Stimulated activated CD4-positive, alpha-beta T cell treated with anti-CD3 and anti-CD28 coated beads, Interleukin-2, amount 100 ng/mL, for 48 hours (primary cell): ENCODE measurements around the gene PJA1.

Source experiments
- DNase-seq, 2 donors: peaks; one replicate each; pipeline ENCODE4 v3.0.0-alpha.2; 2020

PJA1 gene

GRCh38 chrX:69165087-69165651 lies at the start of gene PJA1:
Gene PJA1, minus strand, starts transcription at chrX:69165453. Its CDS starts 2,380 bp downstream, at chrX:69163073.
- DNase-seq, result peak; percentile 36 to 54

GRCh38 chrX:69214463-69214862 lies 49.2 kb upstream of the PJA1 start:
- DNase-seq, result no peak

- no peak for DNase-seq
Observed at GRCh38 chrX:69211701-69212100, 46.4 kb upstream of the PJA1 start.

DNA sequence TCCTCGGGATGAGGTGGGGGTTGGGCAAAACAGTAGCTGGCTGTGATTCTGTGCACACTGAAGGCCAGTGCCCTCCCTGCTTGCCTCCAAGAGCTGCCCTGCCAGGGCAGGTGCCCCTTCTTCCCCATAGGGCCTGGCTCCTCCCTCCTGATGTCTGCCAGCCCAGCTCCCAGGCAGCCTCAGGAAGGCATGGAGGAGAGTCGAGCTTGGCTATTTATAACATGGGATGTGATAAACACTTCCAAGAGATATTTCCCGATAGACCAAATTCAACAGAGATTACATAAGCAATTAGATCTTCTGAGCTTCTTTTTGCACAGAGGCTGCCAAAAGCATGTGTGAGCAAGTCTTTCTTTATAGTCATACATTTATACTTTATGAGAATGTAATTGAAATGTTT lies 45.3 kb upstream of the PJA1 start:
- no peak for DNase-seq

- no peak for DNase-seq
Observed at GRCh38 chrX:69207216-69207615, 42.0 kb upstream of the PJA1 start.

DNA sequence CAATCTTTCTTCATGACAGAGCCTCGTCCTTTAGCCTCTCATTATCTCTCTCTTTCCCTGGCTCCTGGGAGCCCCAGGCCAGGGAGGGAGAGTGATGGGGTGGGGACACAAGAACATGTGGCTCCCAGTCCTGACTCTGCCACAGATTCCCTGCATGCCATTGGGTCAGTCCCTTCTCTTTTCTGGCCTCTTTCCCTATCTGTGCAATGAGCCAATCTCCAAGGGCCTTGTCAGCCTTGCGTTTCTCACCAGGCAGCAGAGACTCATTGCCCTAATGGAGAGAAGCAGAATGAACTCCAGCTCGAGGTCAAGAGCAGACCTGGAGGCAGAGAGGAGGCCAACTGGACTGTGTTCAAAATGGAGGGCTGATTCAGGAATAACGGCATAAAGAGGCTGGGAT lies 38.4 kb upstream of the PJA1 start:
- DNase-seq, result no peak

DNA sequence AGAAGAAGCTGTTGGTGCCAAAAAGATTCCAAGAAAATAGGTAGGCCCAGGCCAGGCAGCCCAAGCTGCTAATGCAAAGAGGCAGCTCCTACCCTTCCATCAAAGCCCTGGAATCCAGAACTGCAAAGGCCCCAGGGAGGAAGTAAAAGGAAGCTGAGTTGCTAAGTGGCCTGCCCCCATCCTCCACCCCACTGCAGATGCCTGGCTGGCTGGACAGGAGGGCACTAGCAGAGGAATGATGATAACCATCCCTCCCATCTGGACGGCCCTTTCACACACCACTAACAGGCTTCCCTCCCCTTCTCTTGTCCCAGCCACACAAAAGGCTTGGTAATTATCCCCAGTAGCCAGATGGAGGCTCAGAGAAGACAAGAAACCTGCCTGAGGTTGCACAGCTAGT lies 32.4 kb upstream of the PJA1 start:
- DNase-seq, result no peak

GRCh38 chrX:69196666-69197065 lies 31.4 kb upstream of the PJA1 start:
- DNase-seq, result no peak

DNA sequence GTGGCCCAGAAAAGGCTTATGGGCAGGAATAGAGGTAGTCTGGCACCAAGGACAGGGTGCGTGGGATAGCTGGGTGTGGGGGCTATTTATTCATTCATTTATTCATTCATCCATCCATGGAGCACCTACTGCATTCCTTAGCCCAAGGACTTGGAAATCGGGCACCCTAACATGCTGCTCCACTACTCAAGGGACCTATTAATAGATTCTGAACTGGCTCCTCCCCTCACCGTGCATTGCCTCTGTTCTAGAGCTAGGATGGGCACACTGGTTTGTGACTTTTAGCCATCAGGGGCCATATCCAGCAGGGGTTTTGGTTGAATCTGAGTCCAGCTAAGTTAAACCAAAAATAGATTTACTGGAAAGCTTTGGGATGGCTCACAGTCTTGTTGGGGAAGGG lies 30.6 kb upstream of the PJA1 start:
- DNase-seq, result no peak

DNA sequence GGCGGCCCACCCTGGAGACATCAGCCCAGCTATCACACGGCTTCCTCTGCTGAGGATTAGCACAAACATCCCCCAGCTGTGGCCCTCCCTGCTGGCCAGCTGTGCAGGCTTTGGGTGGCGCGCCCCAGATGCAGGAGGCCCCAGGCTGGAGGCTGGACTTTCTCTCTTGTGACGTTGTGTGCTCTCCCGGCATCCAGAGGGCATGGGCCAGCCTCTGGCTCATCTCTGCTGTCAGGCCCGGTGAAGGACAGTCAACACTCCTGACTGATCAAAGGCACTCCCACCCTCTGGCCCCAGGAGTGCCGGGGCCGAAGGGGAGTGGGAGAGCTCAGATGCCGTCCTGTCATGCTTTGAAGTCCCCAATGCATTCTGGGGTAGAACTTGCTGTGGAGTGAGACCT lies 29.9 kb upstream of the PJA1 start:
- no peak for DNase-seq

DNA sequence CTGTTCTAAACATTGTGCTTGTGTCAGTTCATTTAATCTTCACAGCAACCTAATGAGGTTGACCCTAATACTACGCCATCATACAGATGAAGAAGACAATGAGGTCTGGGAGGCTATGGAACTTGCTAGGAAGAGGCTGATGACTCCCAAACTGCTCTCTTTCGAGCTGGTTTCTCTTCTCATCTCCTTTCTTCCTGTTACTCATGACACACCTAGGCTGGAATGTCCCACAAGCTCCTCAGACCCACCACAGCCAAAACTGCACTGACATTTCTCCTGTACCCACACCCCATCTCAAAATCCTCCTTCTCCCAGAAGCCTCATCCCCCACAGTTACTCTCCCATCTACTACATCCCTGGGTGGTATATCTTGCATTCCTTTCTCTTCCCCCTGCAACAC lies 27.4 kb upstream of the PJA1 start:
- no peak for DNase-seq

DNA sequence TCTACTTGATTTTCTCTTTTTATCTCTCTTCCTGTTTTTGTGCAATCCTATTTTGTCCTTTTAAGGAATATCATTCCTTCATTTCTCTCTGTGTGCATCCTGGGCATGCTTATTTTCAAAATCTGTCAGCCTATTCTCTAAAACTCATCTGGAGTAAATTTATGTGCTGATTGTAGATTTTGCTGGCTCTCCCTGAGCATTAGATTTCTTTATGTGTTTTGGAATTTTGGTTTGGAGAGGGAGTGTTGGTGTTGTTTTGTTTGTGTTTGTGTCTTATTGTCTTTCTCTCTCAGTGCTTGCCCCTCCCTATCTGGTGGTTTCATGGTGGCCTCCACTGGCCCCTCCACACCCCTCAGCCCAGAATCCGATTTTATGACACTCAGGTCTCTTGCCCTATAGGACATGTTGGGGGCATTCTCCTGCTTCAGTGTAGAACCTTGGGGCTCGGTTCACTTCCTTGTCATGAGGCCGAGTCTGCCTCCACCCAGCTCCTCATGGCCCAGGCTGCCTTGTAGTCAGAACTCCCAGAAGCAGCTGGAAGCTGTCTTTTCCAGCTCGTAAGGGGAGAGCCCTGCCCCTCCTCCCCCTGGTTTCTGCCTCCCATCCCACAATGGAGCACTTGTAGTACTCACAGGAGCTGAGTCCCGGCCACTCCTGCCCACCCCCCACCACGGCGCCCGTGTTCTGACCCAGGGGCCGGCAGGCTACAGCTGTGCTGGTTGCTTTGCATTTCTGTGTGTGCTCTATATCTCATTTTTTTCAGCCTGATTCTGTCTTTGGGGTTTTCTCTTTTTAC lies 24.5 kb upstream of the PJA1 start:
- no peak for DNase-seq

- DNase-seq, result no peak
Observed at GRCh38 chrX:69186651-69187050, 21.4 kb upstream of the PJA1 start.

GRCh38 chrX:69185886-69186285 lies 20.6 kb upstream of the PJA1 start:
- DNase-seq, result no peak

DNA sequence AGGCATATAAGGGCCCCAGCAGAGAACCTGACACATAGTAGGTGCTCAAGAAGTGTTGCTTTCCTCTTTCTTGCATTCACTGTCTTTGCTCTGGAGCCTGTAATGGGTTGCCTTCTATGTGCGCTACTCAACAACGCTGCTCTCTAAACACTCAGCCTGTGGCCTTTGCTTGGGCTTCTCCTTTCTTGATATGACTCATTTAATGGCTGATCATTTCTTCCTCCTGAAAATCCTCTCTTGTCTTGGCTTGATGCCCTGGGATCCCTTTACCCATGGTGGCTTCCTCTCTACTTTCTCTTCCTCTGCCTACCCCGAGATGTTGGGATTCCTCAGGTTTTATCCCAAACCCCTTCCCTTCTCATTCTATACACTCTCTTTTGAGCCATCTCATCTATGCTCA lies 19.9 kb upstream of the PJA1 start:
- no peak for DNase-seq

DNA sequence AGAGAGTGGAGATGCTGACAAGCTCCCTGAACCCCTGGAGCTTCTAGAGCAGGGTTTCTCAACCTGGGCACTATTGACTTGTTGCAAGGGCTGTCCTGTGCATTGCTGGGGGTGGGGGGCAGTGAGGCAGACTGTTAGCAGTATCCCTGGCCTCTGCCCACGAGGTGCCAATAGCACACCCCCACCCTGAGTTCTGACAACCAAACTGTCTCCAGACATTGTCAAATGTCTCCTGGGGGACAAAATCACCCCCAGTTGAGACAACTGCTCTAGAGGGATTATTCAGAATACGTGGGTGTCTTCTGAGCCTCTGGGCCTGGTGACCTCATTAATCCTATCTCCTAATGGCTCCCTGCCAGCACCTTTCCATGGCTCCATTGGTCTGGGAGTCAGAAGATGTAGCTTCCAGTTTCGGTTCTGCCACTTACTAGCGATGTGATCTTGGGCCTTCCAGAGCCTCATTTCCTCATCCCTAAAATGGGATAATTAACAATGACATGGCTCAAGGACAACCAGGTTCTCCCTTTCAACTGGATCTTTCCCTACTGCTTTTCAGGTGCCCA lies 17.6 kb upstream of the PJA1 start:
- no peak for DNase-seq

DNA sequence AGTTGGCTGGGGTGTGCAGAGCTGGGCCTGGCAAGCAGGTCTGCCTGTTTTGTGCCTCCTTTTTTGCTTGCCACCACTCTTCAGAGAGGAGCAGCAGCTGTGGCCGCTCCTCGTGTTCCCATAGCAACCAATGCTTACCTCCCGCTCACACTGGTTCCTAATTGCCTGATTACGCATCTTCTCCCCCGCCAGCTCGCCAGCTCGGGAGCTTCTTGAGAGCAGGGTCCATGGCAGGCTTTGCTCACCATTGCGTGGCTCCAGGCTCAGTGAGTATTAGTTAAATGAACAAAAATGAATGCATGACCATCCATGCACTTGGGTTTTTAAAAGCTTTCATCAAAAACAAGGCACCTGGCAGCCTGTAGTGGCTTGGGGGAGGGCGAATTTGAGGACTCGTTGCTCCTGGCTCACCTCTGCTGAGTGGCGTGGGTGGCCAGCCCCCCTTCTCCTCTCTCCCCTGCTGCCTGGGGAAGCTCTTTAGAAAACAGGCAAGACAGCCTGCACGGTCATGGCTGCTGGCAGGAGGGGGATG lies 14.2 kb upstream of the PJA1 start:
- no peak for DNase-seq

DNA sequence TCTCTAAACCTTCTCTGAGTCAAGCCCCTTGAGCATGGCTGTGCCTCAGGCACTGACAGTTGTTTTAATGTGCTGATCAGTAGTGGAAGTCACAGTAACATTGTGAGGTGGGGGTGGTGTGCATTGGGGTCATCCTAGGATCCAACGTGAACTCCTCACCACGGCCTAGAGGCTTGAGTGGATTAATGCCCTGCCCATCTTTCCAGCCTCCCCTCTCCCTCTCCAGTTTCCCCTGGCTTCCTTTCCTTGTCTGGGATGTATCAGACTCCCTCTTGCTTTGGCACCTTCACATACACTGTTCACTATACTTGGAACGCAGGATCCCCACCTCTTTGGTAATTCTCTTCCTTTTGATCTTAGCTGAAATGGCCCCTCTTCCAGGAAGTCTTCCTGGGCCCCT lies 13.3 kb upstream of the PJA1 start:
- DNase-seq, result no peak

DNA sequence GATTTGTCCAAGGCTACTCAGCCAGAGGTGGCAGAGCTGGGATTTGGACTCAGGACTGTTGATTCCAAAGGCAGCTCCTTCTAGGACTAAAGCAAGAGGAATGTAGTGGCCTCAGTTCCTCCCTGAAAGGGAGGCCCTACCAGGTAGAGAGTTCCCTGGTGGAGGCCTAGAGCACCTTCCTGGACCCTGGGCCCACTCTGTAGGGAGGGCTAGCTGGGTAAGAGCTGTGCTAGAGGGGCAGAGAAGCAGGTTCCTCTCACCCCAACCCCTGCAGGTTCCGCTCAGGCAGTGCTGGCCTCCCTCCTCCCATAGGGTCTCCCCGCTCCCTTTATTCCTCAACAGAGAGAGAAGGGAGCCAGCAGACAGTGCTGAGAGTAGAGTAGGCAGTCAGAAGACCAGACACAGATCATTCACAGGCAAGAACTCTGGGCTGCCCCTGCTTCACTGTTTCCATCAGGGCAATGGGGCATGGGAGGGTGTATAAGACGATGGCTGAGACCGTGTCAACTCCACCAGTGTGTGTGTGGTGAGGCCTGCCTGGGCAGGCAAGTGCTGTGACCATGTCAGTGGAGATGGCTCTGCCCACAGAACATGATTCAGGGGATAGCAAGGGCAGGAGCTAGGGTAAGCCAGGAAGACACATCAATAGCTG lies 12.4 kb upstream of the PJA1 start:
- no peak for DNase-seq

- DNase-seq, result no peak
Observed at GRCh38 chrX:69176053-69176452, 10.8 kb upstream of the PJA1 start.

GRCh38 chrX:69173906-69174305 lies 8.7 kb upstream of the PJA1 start:
- no peak for DNase-seq

DNA sequence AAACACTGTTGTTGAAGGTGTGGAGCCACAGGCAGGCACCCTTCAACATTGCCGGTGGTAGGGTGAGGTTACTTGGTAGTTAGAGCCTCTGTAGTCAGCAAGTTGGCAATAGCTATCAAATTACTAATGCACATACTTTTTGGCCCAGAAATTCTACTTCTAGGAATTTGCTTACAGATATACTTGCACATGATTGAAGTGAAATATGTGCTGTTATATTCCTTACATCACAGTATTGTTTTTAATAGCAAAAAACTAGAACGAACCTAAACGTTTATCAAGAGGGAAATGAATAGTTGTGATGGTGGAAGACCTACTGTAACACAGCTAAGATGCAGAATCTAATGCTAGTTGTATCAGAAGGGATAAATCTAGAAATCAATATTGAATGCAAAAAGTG lies 7.7 kb upstream of the PJA1 start:
- DNase-seq, result no peak

- no peak for DNase-seq
Observed at GRCh38 chrX:69170319-69170718, 5.1 kb upstream of the PJA1 start.
